Fibroblast of upper back skin (primary cell): ENCODE data around the gene CACNA2D3.

Experiments
- DNase-seq: peaks from one replicate; pipeline ENCODE4 v3.0.0-alpha.2; 2013

The CACNA2D3 gene

DNA sequence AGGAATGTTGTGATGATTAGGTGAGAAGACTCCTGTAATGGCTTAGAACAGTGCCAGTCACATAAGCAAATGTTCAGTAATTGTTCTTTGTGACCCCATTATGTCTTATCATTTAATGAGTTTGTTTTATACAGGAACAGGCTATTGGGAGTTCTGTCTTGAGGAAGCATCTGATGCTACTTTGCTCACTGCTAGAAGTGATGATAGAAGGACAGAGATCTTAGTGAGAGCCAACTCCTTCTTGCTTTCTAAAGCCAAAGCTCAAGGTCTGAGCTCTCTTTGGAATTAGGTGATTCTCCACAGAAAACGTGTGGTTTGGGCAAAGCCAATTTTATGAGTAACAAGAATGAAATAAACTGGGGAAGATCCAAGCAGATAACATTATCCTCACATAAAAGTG, 590.7 kb downstream of the CACNA2D3 start:
- no peak for DNase-seq

DNA sequence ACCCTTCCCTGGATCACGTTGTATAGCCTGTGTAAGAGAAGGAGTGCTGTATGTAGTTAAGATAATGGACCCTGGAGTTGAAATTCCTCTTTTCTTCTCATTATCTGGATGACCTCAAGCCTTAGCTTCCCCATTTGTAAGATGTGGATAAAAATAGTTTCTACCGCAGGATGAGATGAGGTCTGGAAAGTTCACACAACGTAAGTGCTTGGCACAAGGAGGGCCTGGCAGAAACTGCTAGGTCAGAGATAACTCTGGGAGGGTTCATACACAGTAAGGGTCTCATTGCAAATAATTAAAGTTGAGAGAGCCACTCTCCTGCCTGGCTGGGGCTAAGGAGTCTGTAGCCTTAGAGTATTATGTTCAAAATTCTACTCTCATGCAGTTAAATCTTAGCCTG, 591.1 kb downstream of the CACNA2D3 start:
- no peak for DNase-seq

DNA sequence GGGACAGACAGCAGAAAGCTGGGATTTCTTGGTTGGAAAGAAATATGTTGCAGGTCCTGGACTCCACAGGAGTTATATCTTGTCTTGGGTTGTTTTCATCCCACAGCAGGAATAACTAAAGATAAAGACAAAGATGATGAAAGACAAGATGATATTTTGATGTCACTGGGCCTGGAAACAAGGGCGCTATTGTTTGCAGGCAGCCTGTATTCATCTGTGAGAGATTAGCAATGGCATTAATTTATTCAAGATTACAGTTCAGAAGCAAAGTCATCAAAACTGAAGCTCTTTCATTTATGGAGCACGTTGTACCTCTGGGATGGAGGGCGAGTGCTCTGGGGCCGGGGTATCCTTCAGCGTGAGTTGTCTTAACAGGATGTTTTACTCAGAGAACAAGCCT, 591.7 kb downstream of the CACNA2D3 start:
- DNase-seq, result no peak

DNA sequence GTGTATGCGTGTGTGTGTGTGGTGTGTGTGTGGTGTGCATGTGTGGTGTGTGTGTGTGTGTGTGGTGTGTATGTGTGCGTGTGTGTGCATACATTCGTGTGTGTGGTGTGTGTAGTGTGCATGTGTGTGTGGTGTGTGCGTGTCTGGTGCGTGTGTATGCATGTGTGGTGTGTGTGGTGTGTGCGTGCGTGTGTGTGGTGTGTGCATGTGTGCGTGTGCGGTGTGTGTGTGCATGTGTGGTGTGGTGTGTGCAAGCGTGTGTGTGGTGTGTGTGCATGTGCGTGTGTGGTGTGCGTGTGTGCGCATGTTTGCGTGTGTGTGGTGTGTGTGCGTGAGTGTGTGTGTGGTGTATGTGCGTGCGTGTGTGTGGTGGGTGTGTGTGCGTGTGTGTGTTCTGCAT, 595.2 kb downstream of the CACNA2D3 start:
- DNase-seq, result no peak

DNA sequence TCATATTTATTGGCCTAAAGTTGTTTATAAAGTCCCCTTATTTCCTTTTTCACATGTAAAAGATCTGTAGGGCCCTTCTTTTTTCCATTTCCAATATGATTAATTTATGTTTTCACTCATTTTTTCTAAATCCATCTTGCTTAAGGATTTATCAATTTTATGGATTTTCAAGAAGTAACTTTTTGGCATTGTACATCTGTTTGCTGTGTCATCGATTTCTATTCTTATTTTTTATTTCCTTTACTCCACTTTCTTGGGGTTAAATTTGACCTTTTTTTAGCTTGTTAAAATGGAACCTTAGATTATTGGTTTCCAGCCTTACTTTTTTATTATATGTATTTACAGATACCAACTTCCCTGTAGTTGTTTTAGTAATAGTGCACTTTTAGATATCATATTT, 597.6 kb downstream of the CACNA2D3 start:
- DNase-seq, result no peak

DNA sequence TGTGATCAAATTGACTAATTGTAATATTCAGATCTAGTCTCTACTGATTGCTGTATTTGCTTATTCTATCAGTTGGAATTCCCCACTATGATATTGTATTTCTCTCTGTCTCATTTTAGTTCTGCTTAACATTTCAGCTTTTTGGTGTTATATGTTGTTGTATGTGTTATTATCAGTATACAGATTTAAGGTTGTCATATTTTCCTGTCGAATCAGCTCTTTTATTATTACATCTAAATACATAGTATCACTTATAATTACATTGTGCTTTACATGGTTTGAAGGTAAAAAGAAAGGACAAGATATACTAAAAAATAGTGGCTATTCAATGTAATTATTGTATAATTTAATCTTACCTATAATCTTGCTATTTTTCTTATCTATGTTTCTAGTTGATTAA, 598.3 kb downstream of the CACNA2D3 start:
- DNase-seq, result no peak

DNA sequence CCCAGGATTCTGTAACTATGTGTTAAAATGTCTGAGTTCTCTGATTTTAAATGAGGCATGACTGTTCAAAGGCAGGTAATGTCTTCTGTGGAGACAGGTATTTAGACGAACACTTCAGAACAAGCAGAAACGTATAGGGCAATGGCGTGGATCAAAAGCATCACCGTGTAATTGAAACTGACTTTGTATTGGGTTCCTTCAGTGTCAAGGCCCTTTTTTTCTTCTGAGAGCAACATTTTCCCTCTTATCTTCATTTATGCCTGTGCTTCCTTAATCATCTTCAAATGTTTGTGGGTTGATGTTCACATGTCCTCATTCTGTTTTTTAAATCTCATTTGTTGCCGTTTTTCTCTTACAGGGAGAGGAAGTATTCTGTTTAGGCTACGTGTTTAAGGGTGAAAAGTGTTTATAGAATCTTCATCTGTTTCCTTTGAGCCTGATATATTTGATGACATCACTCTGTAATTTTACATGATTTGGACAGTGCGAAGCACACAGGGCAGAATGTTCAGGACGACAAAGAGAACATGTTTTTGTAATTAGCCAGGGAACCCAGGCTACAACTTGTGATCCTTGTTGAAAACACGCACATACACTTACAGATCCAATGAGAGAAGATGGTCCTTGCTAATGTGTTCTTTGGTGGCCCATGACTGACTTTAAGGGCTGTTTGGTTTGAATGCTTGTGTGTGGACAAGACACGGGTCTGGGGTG, 609.5 kb downstream of the CACNA2D3 start:
- no peak for DNase-seq

DNA sequence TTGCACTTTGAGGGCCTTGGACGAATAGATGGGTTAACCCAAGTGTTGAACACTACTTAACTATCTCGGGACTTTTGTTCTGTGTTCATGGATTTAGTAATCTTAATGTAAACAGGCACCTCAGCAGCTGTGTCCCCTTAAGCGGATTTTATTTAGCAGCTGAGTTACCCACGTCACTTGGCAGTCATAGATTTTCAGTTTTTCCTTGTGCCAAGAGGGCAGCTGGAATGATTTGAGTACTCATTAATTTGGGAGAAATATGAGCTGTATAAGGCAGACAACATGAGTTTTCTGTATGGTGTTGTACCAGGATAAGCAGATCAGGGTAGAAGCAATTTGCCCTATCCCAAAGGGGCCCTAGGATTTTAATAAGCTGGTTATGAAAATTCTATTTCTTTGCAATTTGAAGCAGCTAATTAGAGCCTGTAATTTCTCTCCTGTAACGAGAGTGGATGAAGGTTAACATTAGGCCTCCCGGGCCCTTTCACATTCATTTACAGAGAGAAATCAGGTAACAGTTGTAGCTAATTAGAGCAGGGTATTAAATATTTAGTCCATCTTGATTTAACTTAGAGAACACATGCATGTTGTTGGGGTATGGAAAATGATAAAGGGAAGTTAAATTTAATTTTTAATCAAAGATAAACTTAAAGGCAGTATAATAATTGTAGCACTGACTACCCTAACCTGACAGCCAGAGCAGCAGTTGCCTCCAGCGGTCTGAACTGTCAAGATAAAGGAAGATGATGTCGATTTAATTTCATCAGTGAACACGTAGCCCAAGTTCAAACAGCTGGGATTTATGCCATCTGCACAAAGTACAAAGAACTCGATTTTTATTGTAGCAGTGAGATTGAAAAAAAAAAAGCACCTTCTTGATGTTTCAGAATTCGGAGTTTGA, 611.0 kb downstream of the CACNA2D3 start:
- DNase-seq, result no peak

DNA sequence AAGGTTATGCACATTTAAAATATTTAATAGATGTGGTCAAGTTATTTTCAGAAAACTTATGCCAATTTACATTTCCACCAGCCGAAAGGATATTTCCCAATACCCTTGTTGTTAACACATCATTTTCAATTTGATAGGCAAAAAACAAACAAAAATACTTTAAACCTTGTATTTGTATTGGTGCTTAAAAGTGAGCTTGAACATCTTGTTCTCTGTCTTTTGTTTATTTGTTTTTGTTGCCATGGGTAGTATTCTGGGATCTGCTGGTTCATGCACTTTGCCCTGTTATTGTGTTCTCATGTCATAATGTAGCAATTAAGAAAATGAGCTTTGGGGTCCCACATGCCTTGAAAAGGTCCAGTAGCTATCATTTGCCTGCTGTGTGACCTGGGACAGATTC, 614.1 kb downstream of the CACNA2D3 start:
- no peak for DNase-seq

DNA sequence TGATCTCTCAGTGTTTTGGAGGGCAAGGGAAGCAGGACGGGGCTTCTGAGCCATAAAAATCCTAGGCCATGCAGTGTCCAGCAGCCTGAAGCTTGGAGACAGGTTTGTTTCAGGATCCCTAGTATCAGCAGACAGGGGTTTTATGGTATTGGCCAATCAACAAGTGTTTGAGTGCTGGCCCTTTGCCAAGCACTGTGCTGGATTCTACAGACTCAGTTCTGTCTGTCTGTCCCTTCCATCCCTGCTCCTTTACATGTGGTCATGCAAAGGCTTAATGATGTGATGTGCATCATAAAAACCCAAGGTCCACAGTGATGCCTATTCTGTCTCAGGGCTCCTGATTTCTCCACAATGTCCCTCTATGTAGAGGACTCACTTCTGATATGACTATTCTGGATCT, 621.4 kb downstream of the CACNA2D3 start:
- DNase-seq, result no peak

DNA sequence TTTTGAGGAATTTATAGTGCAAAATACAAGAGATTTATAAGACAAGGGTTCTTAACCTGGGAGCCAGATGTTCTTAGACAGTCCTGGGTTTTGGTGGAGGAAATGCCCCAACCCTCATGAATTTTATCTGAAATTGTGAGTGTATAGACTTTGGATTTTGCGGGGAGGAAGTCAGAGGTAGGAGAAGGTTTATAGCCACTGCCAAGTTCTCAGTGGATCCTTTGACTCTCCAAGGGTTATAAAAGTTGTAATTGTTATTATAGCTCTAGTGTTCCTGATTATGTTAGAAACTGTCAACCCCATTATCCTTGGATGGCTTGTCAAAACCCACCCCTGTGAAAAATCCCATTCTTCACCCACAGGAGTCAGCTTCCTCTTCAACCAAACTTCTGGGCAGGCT, 621.9 kb downstream of the CACNA2D3 start:
- no peak for DNase-seq

DNA sequence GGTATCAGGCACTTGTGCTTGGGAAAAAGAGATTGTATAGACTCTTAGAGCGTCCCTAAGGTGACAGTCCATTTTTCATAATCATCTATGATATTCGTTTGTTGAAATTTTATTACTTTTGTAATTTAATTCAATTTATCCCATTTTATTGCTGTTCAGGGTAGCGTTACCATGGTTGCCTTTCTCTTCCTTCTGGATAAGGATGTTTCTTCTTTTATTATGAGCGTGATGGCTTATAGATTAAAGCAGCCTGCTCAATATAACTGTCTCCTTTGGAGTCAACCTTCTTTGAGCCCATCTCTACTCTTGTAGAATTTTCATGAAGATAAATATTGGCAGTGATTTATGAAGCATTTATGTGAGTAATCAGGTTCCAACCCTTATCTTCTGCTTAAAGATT, 623.5 kb downstream of the CACNA2D3 start:
- no peak for DNase-seq

DNA sequence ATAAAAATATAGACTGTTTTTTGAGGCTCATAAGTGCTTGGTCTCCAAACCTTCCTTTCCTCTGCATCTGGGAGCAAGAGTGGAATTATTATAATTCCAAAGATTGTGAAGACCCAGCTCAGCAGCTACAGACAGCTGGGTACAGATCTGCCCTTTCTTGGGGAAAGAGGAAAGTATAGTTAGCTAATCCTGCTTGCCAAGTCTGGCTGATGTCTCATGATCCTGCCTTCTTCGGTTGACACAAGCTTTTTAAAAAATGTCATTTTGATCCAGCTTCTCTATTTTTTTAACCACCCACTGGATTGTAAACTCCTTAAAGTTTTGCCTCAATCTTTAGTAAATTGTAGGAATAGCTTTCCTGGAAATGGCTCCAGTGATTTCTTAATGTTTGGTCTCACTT, 624.4 kb downstream of the CACNA2D3 start:
- DNase-seq, result no peak

DNA sequence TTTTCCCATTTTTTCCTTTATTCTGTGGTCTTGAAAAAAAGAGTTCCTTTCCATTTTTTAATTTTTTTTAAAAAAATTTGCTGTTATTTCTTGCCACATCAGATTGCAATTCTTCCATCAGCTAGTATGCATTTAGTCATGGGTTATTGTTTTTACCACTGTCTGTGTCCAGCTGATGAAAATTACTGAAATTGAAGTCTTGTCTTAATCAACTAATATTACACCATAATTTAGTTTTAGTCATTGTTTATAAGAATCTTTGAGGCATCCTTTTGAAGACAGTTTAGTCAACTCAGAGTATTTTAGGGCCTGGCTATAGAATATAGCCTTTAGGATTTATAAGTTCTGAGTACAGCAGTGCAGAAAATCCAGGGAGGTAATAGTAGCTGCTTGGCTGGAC, 633.4 kb downstream of the CACNA2D3 start:
- DNase-seq, result peak; percentile 57

DNA sequence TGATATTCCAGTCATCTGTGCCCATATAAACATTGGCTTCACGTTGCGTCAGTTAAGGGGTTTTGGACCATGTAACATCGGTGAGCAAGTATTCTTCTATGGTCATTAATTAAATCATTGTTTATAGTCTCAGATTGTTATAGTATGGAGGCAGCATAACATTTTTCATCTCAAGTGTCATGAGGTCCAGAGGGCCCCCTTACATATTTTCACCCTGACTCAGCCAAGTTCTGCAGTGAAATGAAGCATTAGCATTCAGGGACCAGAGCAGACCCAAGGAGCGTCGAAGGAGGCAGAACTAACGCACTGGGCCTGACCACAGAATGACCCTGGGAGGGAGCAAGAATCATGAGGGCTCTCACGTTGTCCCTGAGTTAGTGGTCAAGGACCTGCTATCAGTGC, 634.0 kb downstream of the CACNA2D3 start:
- DNase-seq, result peak; percentile 92

DNA sequence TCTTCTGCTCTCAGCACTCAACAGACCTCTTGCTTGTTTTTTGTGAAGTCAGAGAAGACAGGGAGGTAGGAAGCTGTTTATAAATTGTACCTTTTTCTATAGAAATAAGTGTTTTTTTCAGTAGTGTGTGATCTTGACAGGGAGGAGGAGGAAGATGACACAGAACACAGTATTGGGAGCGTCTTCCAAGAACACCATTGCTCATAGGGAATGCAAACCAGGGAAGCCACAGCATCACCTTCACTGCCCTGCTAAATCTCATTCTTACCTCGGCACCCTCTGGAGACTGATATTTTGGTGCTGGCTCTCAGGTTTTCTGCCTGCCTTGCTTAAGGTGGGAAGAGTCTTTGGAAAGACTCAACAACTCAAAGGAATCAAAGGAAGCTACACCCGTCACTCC, 636.1 kb downstream of the CACNA2D3 start:
- no peak for DNase-seq

DNA sequence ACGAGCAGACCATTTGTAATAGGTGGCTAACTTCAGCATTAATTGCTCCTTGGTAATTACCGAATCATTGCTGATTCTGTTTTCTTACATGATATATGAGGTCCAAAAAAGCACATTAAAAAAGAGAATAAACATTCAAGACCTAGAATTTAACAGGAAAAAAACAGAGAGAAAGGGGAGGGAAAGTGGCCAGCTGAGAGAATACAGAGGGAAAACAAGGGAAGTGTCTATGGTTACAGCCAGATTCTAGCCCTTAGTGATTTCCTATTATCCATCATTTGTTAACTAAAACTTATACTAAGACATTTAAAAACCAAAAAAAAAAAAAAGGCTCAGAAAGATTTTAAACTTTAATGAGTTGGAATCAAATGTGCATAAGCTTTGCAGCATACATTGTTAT, 636.8 kb downstream of the CACNA2D3 start:
- DNase-seq, result no peak

DNA sequence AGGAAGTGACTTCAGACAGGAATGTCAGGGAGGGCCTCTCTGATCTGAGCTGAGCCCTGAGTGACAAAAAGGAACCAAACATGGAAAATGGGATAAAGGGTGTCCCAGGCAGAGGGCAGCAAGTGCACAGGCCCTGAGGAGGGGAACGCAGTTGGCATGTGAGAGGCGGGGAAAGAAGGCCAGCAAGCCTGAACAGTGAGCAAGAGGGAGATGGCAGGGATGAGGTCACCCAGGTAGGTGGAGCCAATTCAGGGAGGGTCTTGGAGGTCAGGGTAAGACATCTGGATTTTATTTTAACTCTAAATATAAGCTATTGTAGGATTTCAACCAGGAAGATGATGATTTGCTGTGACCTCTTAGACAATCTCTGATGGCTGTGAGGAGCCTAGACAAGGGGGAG, 637.8 kb downstream of the CACNA2D3 start:
- peak; percentile 41 for DNase-seq

DNA sequence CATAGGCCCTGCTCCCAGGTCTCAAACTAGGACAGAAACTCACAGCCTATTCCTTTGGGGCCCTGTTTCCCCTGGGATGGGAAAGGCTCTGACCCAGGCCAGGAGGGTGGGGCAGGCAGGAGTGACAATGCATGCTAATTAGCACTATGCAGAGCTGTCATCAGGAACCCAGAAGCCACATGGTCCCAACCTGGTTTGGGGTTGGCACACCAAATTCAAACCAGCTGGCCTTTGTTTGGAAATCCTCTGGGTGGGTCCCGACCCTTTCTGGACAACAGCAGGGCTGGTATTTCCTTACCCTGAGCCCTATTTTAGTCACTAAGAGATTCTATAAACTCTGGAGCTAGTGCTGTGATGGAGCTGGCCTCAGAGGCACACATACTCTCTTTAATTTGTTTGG, 639.3 kb downstream of the CACNA2D3 start:
- DNase-seq, result no peak

DNA sequence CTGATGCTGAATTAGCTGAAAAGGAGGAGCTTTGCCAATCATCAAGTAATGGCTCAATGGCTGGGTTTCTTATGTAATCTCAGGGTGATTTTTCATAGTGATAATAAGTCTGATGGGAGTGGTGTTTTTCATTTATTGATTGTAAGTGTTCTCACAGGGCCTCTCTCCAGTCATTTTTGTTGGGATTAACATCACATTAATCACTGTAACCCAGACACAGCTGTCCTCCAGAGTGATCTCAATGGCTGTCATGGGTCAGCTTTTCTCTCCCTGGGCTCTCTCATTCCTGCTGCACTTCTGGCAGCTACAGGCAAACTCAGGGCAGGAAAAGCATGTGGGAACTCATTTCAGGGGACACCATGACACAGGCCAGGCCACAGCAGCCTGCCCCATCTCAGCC, 642.6 kb downstream of the CACNA2D3 start:
- DNase-seq, result no peak

DNA sequence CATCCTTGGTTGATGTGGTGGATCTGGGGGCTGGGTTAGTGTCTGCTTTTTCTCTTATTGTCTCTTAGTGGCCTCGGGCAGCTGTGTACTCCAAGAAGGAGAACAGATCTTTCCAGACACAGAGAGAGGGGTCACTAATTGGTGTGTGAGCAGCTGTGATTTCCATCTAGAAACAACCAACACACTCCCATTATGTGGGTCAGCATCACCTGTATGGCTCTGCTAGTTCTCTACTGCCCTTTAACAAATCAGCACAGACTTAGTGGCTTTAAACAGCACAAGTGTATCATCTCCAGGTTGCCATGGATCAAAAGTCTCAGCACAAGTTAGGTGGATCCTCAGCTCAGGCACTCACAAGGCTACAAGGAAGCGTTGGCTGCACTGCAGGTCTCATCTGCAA, 648.7 kb downstream of the CACNA2D3 start:
- DNase-seq, result no peak

DNA sequence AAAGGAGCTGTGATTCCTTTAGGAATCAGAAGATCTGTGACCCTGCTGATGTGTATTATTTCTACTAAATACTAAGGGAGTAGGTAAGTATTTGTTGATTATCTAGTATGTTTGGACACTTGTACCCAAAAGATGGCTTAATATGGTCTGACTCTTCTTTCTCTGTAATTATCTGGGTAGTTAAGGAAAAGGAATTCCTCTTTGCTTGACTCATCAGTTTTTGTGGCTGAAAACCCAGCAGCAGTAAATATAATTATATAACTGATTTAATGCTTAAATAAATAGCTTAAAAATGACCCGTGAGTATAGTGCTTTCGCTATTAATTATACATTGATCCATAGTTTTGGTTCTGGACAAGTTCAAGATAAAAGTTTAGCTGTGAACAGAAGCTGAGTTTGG, 649.7 kb downstream of the CACNA2D3 start:
- no peak for DNase-seq

DNA sequence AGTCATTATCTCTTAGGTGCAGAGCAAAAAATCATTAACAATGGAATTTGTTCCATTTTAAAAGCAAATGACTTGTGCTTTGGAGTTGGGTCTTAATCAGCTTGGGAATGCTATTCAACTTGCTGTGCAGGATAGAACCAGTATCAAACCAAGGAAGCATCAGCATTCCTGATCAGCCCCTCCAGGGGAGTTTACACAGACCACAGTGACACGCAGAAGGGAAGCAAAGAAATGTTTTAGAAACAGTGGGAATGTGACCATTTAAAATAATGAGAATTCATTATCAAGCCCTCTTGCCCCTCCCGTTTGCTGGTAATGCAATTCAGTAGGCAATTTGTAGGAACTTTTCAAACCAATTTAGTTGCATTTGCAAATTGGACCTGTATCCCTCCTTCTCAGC, 650.4 kb downstream of the CACNA2D3 start:
- no peak for DNase-seq

DNA sequence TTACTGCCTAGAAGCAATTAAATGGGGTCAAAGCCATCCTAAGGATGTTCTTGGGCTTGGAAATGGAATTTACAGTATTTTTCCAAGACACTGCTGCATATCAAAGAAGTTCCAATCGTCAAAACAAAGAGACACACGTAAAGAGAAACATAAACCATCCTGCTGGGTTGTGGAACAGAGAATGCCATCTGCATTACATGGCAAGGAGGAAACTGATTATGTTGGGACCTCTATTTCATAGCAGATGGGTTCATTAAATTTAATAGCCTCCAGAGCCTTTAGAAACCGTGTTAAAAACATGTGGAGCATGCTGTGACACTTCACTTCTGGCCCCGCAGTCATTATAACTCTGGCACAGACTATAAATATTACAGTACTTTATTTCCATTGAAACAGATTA, 650.9 kb downstream of the CACNA2D3 start:
- DNase-seq, result no peak

DNA sequence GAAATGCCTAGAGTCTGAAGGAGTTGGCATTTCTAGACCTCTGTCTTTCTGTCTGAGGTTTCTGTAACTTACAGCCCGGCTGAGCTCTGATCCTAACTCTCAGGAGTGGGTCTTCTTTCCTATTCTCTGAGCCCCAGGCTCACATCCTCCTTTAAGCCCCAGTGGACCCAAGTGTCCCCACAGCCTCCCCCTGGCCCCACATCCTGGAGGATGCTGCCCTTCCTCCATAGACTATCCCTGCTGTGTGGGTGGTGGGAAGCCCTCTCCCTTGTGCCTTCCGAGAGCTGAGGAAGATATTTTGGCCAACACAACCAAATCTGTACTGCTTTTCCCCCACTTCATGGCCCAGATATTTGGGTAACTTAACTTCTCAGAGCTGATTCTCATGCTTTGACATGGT, 654.2 kb downstream of the CACNA2D3 start:
- DNase-seq, result no peak
